GM18499 (cell line): ENCODE measurements around the gene DTX3.
"Not testable (repeated sequence)": the region's sequence is repeated elsewhere in the genome, so short reads cannot be mapped to it uniquely, and the experiment has no call there.

ENCODE experiments used
- ATAC-seq: cut with Tn5 transposase; IDR thresholded peaks from one replicate; pipeline ENCODE4 v1.9.1; 2021; ENCODE audit warnings: moderate number of reproducible peaks; ENCODE audit not compliant: insufficient read depth, unreplicated experiment

Gene DTX3

DNA sequence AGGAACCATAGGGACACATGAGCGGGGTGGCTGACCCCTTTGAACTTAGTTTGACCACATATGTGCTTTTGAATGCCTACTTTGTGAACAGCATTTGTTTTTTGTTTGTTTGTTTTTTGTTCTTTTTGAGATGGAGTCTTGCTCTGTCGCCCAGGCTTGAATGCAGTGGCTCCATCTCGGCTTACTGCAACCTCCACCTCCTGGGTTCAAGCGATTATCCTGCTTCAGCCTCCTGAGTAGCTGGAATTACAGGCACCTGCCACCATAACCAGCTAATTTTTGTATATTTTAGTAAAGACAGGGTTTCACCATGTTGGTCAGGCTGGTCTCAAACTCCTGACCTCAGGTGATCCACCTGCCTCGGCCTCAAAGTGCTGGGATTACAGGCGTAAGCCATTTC is 13.8 kb downstream of the DTX3 start:
- not testable (repeated sequence) for ATAC-seq

DNA sequence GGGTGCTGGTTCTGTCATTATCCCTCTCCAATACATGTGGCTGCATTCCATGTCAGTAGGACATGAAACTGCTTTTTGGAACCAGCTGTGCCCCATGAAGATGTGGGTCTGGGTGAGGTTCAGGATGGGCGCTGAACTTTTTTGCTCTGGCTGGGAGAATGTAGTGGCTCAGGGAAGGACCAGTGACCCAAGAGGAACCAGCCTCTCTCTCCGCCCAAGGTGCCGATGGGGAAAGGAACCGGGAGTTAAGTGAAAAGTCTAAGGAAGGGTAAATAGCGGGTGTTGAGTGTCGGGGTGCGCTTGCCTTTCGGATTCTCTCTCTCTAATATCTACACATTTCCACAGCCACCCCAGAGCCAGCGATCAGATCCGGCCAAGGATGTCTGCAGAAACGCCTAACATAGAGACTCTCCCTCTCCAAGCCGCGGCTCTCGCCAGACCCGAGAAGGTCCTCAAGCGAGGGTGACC is 14.4 kb downstream of the DTX3 start:
- no peak for ATAC-seq

DNA sequence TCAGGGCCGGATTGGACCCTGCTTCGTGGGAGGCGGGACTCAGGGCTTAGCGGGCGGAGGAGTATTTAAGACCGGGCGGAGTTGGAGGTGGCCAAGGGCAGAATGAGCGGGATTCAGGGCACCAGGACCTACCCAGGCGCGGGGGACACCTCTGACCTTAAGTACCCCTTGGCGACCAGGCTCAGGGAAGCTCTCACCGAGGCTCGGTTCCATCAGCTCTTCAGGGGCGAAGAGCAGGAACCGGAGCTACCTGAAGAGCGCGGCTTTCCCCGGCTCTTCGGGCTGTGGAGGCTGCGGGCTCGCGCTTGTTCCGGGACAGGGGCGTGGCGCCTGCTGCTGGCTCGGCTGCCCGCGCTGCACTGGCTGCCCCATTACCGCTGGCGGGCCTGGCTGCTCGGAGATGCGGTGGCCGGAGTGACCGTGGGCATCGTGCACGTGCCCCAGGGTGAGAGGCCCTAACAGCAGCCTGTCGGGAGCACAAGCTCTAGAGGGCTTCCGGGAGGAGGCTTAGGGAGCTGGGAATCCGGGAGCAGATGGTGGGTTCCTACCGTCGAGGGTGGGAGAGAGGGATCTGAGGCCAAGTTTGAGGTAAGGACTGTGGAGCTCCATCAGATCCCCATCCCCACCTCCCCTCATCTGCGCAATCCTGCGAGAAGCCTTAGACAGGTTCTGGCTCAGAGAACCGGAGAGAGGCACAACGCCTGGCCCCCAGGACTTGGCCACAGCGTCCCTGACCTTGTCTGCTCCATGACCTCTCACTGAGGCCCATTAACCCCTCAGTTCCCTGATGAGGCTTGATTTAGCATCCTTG is 15.0 kb downstream of the DTX3 start:
- ATAC-seq, result no peak

DNA sequence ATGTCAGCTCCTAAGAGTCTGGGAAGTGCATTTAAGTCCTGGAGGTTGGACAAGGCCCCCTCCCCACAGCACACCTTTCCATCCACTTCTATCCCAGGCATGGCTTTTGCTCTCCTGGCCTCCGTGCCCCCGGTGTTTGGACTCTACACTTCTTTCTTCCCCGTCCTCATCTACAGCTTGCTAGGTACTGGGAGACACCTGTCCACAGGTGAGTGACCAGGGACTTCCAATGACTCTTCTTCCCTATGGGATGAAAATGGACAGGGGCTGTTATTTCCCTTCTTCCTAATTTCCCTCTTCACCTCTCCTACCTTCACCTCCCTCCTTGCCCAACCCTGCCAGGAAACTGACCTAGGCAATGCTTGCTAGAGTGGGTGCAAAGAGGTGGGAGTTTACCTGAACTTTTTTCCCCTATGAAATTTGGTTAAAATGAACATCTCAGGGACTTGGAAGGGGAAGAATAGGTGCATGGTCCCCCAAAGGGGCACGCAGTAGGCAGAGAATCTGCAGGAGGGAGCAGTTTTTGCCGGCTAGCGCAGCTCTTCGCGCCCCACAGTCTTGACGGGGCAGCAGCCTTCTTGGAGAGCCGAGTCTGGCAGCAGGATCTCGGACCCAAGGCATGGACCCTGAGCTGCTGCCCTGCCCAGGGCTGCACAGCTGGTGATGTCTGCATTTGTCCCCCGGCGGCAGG is 15.8 kb downstream of the DTX3 start:
- ATAC-seq, result no peak

DNA sequence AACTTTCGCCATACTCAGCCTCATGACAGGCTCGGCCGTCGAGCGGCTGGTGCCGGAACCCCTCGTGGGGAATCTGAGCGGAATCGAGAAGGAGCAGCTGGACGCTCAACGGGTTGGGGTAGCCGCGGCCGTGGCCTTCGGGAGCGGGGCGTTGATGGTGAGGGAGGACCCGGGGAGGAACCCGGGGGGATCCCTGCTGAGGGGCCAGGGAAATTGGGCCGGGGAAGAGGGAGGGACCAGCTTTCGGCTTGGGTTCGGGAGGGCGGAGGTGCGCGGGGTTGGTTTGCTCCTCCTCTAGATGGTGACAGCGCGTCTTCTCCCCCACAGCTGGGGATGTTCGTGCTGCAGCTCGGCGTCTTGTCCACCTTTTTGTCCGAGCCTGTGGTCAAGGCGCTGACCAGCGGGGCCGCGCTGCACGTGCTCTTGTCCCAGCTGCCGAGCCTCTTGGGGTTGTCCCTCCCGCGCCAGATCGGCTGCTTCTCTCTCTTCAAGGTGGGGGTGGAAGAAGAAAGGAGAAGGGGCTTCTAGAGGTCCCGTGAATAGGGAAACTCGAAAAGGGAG is 16.4 kb downstream of the DTX3 start:
- no peak for ATAC-seq

DNA sequence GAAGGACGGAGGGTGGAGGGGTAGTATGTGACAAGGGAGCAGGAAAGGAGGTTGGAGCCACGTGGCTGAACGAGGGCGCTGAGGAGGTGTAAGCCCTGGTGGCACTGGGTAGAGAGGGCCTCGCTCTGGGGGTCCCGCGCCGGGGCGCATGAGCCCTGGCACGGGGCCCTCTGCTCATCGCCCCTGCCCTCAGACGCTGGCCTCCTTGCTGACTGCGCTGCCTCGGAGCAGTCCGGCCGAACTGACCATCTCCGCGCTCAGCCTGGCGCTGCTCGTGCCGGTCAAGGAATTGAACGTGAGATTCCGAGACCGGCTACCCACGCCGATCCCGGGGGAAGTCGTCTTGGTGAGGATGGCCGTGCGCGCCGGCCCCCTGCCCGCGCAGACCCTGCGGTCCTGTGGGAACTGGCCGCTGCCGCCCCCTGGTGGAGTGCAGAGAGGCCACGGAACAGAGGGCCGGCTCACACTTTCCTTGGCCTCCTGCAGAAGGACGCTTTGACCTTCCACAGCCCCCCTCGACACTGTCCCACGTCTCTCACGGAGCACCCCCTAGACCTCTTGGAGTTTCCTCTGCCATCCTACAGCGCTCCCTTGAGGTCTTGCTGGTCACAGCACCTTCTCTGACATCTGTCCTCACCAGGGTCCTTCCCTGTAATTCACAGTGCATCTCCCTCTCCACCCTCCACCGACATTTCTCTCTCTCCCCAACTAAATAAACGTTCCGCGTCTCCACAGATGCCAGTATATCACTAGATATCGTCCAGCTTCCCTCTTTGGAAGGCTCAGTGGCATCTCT is 17.1 kb downstream of the DTX3 start:
- no peak for ATAC-seq

DNA sequence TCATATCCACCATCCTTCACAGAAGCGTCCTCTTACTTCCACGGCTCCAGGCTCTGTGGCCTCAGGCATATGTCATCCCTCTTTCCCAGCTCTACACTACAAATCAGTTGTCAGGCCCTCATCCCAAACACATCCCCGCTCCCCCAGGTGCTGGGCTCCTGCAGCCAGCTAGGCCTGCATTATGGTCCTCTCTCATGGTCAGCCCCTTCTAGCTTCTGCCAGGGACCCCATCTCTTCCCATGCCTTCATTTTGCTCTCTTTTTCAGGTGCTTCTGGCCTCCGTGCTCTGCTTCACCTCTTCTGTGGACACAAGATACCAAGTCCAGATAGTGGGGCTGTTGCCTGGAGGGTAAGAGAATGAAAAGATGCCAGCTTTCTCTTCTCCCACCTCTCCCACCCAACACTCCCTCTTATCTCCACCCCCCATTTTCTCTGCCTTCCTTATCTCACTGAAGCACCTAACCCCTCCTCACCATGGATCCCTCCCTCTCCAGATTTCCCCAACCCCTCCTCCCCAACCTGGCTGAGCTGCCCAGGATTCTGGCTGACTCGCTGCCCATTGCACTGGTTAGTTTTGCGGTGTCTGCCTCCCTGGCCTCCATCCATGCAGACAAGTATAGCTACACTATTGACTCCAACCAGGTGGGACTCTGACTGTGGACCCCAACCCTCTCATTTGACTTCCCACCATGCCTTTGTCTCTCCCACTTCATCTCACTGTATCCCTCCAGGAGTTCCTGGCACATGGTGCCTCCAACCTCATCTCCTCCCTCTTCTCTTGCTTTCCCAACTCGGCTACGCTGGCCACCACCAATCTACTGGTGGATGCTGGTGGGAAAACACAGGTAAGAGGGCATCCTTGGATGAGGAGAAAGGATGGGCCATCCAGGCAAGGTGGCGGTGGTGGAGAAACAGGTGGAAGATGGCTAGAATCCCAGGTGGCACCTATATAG is 17.9 kb downstream of the DTX3 start:
- no peak for ATAC-seq

DNA sequence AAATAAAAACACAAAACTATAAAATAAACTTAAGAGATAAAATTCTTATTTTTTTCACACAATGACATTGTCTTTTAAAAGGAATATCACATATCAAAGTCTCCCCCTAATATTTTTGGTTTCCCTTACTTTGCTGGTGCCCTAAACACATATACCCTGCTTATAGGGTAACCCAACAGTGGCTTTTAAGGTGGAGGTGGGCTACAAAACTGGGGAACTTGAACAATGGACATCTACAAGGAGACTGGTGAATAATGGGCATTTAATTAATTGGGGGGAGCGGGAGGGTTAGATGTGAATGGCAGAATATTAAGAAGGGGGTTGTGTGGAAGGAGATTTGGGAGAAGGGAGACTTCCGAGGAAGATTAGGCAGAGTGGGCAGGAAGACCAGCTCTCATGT is 18.8 kb downstream of the DTX3 start:
- ATAC-seq, result no peak

DNA sequence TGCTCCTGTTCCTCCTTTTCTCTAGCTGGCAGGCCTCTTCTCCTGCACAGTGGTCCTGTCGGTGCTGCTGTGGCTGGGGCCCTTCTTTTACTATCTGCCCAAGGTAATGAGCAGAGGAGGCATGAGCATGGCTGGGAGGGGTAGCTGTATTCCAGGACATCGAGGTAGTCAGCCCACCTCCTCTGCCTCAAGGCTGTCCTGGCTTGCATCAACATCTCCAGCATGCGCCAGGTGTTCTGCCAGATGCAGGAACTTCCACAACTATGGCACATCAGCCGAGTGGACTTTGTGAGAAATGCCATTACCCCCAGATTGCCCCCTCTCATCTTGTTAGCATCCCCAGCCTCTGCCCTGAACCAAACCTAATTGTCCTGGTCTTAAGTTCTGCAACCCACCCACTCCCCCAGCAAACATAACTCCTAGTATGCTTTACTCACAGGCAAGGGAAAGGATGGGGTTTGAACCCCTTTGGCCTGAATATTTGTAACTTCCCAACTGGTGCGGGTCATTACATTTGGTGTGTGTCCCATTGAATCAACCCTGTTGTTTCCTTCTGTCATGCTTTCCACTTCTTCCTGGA is 19.3 kb downstream of the DTX3 start:
- ATAC-seq, result no peak

DNA sequence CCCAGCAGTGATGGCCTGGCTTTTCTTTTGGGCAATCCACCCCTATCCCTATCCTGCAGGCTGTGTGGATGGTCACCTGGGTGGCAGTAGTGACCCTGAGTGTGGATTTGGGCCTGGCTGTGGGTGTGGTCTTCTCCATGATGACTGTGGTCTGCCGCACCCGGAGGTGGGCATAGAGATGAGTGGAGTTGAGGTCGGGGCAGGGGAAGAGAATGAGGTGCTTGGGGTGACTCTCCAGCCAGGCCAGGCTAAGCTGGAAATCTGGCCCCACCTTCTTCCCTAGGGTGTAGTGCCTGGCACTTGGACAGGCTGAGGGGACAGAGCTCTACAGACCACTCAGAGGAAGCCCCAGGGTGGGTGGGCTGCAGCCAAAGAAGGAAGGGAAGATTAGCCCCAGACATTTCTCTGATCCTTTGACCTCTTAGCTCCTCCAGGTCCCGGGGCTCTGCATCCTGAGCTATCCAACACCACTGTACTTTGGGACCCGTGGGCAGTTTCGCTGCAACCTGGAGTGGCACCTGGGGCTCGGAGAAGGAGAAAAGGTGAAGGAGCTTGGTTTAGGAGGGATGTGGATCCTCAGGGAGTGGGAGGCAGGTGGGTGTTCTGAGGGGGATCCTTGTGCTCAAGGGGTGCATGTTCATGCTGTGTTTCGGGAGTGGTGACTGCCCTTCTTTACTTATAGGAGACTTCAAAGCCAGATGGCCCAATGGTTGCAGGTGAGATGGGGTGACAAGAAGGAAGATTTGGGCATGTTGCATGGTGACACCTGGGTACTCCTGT is 20.0 kb downstream of the DTX3 start:
- no peak for ATAC-seq

DNA sequence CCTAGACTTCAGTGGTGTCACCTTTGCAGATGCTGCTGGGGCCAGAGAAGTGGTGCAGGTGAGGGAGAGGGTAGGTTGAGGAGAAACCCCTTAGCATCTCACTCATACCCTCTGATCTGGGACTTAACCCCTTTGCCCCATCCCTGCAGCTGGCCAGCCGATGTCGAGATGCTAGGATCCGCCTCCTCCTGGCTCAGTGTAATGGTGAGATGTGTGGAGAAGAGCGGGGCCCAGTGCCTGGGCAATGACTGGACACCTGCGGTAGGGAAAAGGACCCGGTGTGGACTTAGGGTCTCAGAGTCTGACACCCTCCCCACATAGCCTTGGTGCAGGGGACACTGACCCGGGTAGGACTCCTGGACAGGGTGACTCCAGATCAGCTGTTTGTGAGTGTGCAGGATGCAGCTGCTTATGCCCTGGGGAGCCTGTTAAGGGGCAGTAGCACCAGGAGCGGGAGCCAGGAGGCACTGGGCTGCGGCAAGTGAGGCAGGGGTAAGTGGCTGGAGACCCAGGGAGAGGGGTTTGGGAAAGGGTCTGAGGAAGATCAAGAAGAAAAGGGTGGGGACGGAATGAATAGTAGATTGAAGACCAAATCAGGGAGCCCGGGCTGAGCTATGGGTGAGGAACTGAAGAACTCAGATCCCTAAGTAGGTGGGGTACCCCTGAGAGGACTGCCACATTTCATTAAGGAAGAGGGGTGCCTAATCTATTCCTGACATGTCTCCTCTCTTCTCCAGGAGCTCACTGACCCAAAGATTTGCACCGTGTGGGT is 20.8 kb downstream of the DTX3 start:
- ATAC-seq, result no peak

DNA sequence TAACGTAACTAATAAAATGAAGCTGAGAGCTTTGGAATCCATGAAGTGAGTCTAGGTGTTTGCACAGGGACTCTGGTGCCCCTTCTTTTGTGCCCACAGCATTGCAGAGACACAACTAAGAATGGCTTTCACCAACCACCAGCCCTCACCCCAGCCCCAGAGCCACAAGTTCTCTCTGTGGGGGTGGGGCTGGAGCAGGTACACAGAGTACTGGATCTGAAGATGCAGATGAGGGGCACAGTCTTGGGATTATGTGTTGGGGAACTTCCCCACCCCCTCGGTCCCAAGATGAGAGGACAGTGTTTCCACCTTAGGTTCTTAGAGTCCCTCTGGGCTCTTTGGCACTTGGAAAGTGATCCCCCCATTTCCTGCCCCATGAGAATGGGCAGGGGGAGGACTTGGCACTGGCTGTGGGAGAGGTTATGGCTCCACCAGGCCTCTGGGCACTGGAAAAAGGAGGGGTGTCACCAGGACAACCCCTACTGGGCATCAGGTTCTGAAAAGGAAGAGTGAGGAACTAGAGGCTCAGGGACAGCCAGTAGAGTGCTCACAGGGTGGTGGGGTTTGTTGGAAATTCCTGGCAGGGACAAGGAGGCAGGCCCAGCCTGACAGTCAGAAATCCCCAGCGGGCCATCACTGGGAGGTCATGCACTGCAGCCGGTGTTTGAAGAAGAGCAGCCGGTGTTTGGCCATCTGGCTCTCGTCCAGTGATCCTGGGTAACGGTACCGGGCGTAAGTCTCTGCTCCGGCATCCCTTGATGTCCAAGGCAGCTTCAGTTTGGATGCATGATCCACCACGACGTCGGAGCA is 21.7 kb downstream of the DTX3 start:
- ATAC-seq, result no peak

DNA sequence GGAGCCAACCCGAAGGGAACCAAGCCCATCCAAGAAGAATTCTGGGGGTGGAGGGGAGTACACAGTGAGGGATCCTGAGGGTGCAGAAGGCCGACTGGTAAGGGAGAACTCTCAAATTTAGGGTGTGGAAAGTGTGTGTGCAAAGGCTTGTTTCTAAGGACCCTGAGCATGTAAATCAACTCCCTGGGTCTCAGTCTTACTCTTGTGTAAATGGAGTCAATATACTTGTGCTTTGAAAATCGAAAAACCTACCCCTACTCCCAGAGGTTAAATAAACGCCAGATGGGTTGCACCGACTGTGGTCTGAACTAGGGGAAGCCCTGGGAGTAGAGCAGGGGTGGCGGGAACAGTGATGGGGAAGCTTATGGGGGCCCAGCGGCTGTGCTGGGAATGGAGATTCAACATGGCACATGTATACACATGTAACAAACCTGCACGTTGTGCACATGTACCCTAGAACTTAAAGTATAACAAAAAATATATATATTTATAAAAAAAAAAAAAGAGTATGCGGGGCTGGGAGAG is 22.4 kb downstream of the DTX3 start:
- ATAC-seq, result no peak

DNA sequence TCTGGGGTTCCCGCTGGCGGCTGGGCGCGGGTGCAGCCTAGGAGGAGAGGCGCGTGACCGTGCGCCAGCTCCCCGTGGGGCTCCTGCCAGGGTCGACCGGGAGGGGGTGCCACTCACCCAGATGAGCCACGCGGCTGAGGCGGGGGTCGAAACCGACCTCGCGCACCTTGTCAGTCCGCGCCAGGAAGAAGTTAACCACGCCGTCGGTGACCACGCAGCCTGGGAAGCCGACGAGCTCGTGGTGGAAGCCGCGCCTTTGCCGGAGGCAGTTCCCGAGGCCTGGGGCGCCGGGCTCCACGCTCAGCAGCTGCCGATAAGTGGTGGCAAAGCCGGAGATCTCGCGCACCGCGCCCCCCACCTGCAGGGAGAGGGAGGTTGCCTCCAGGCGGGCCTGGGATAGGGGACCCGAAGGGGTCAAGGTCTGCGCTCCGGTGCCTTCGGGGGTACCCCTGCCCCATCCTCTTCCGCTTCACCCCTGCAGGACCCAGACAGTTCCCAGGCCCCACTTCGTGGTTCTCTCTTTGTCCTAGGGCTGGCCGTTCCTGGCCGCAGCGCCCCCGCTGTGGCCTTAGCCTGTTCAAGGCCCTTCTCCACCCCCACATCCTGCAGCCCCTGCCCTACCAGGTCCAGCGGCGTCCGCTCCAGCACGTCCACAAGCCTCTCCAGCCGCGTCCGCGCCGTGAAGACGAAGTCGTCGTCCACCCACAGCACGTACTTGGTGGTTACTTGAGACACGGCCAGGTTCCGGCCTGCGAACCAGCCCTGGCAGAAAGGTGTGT is 23.1 kb downstream of the DTX3 start:
- ATAC-seq, result no peak

DNA sequence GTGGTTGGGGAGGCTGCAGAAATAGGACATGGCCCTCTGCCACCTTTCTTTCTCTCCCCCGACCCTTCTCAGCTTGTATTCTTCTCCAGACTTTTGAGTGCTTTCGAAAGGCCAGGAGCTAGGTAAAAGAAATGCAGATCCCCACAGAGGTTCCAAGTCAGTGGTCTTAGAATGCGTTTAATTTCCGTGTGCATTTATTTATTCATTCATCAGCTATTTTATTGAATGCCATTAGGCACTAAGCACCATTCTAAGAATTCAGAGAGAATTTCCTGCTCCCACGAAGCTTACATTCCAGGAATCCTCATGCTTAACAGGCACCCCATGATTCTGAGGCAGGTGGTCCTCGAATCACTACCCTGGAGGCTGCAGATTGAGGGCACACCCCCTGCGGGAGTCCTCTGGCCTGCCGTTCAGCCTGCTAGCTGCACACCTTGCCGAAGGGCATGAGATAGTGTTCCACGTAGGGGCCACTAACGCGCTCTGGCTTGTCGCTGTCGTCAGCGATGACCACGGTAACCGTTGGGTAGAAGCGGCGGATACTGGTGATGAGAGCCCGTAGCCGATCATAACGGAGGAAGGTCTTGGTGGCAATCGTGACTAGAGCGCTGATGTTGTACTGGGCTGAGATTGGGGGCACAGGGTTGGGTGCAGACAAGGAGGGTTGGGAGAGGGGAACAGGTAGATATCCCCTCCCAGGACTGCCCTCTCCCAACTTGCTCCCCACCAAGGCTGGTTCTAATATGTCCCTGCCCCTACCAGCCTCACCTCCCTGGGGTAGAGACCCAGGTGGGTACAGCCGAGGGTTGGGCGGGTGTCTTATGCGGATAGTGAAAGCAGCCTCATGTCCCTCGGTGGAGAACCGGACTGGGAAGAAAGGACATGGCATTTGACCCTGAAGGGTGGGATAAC is 23.9 kb downstream of the DTX3 start:
- ATAC-seq, result no peak
